ENCODE data around the gene RNF220. TPM values are rescaled to one million over a fixed set of nuclear protein-coding genes. Genes with fewer than 3 reads are reported as not detected.
A peak's percentile ranks its signal among the peaks of the same experiment; 100 is the strongest.

RNF220 gene
- total RNA-seq, 6 donors from 2014 or later: 77.7 to 114 (median 91.1) TPM

GRCh38 chr1:44437107-44437716 lies 32.2 kb downstream of the RNF220 start:
- no peaks in the 10 kb centered on the region for H3K27me3 ChIP-seq
- no peak overlapping the region for H3K4me3 ChIP-seq
- H3K9me3 ChIP-seq: no peaks in the 10 kb centered on the region
- peaks cover 0 to 7% (median 2%) of the 10 kb centered on the region in 4 donors for H3K4me1 ChIP-seq
- peak overlapping the region in 3 of 4 donors; percentile 34 to 65 (median 54) for H3K27ac ChIP-seq
- 51 to 75% methylated on average over 8 of the region's 8 CpGs for WGBS, 2 donors
- no peak for TF ChIP-seq CTCF (IDR thresholded peaks at IDR 0.05)
- TF ChIP-seq POLR2A (IDR thresholded peaks at IDR 0.05): no peak
- no peak for TF ChIP-seq POLR2AphosphoS5 (IDR thresholded peaks at IDR 0.05)
- DNase-seq (peak in 1 of 2 donors; percentile 67), ATAC-seq (ENCODE audit: low FRiP score in 2 of 2) (peak; percentile 45 to 86)
- no peaks in the 10 kb centered on the region for H3K36me3 ChIP-seq

GRCh38 chr1:44442791-44443190 lies 37.7 kb downstream of the RNF220 start:
- H3K4me1 ChIP-seq: peaks cover 0 to 6% (median 2%) of the 10 kb centered on the region in 4 donors
- no peak overlapping the region for H3K4me3 ChIP-seq
- DNase-seq: peak in 1 of 2 donors; percentile 50
- no peaks in the 10 kb centered on the region for H3K36me3 ChIP-seq
- peak in 1 of 2 donors; percentile 77 for ATAC-seq (ENCODE audit: low FRiP score in 2 of 2)
- 53 to 63% methylated on average over 1 of the region's 1 CpG for WGBS, 2 donors
- no peaks in the 10 kb centered on the region for H3K27me3 ChIP-seq
- no peak overlapping the region for H3K27ac ChIP-seq
- H3K9me3 ChIP-seq: no peaks in the 10 kb centered on the region
- TF ChIP-seq CTCF (IDR thresholded peaks at IDR 0.05) (no peak), EP300 (IDR thresholded peaks at IDR 0.05) (no peak), POLR2AphosphoS5 (IDR thresholded peaks at IDR 0.05) (no peak), POLR2A (IDR thresholded peaks at IDR 0.05) (no peak)

GRCh38 chr1:44447051-44447810 lies 42.2 kb downstream of the RNF220 start:
- WGBS, 2 donors: 91 to 94% methylated on average over 6 of the region's 6 CpGs
- no peaks in the 10 kb centered on the region for H3K27me3 ChIP-seq

GRCh38 chr1:44453798-44454349 lies 48.8 kb downstream of the RNF220 start:
- Histone ChIP-seq H3K27ac (no peak overlapping the region), H3K36me3 (no peaks in the 10 kb centered on the region), H3K9me3 (no peaks in the 10 kb centered on the region), H3K4me3 (no peak overlapping the region), H3K4me1 (no peaks in the 10 kb centered on the region), H3K27me3 (no peaks in the 10 kb centered on the region)
- ATAC-seq (ENCODE audit: low FRiP score in 2 of 2) (no peak), DNase-seq (no peak)
- TF ChIP-seq EP300 (IDR thresholded peaks at IDR 0.05): no peak
- no peak for TF ChIP-seq POLR2A (IDR thresholded peaks at IDR 0.05)
- no peak for TF ChIP-seq POLR2AphosphoS5 (IDR thresholded peaks at IDR 0.05)

More at GRCh38 chr1:44447051-44447810, 42.2 kb downstream of the RNF220 start:
- peaks cover 0 to 6% (median 2%) of the 10 kb centered on the region in 4 donors for H3K4me1 ChIP-seq
- ATAC-seq (ENCODE audit: low FRiP score in 2 of 2) (no peak), DNase-seq (no peak)
- no peaks in the 10 kb centered on the region for H3K36me3 ChIP-seq
- H3K9me3 ChIP-seq: no peaks in the 10 kb centered on the region
- H3K4me3 ChIP-seq: no peak overlapping the region
- no peak overlapping the region for H3K27ac ChIP-seq
- TF ChIP-seq EP300 (IDR thresholded peaks at IDR 0.05) (no peak), POLR2AphosphoS5 (IDR thresholded peaks at IDR 0.05) (no peak), POLR2A (IDR thresholded peaks at IDR 0.05) (no peak), CTCF (IDR thresholded peaks at IDR 0.05) (no peak)

- H3K4me1 ChIP-seq: no peaks in the 10 kb centered on the region
- no peaks in the 10 kb centered on the region for H3K36me3 ChIP-seq
- ATAC-seq (ENCODE audit: low FRiP score in 2 of 2) (no peak), DNase-seq (no peak)
- H3K27ac ChIP-seq: no peak overlapping the region
- no peak overlapping the region for H3K4me3 ChIP-seq
- TF ChIP-seq CTCF (IDR thresholded peaks at IDR 0.05) (no peak), POLR2AphosphoS5 (IDR thresholded peaks at IDR 0.05) (no peak), EP300 (IDR thresholded peaks at IDR 0.05) (no peak), POLR2A (IDR thresholded peaks at IDR 0.05) (no peak)
- no peaks in the 10 kb centered on the region for H3K27me3 ChIP-seq
- 91 to 99% methylated on average over 3 of the region's 3 CpGs for WGBS, 2 donors
- no peaks in the 10 kb centered on the region for H3K9me3 ChIP-seq
Observed at GRCh38 chr1:44454704-44455103, 49.6 kb downstream of the RNF220 start.
